HG02943 (cell line): Measurements from ENCODE around the gene CYP4F2.
"Not testable (repeated sequence)": the region's sequence is repeated elsewhere in the genome, so short reads cannot be mapped to it uniquely, and the experiment has no call there.

Experiments
- ATAC-seq: cut with Tn5 transposase; IDR thresholded peaks from one replicate; pipeline ENCODE4 v1.9.1; 2021; ENCODE audit warnings: mild to moderate bottlenecking, low read depth, moderate library complexity; ENCODE audit not compliant: unreplicated experiment

Gene CYP4F2

DNA sequence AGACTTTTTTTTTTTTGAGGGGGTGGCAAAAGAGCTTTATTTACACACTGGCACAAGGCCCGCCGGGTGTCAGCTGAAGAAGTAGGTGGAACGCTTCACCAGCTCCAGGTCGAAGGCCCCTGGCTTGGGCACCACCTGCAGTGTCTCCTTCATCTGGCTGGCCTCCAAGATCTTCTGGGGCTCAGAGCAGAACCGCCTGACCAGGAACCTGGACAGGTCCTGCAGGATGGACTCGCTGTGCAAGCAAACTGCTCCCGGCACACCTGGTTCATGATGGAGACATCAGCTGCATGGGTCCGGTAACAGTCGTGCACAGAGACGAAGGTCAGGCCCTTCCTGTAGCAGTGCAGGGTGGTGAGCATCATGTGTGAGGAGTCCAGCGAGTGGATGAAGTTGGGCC is 4.4 kb upstream of the CYP4F2 start:
- ATAC-seq = no peak

DNA sequence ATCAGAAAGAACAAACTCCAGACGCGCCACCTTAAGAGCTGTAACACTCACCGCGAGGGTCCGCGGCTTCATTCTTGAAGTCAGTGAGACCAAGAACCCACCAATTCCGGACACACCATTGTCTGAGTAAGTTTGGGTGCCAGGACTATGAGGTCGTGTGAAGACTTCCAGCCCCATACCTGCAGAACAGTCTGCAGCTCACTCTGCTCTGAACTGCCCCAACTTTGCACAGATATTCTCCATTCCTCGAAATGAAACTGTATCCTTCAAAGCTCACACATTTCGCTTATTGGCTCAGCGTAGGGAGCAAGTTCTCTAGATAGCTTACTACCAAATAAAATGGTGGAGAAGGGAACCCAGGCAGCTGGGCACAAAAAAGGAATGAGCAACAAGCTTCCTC is 2.6 kb upstream of the CYP4F2 start:
- ATAC-seq = no peak

DNA sequence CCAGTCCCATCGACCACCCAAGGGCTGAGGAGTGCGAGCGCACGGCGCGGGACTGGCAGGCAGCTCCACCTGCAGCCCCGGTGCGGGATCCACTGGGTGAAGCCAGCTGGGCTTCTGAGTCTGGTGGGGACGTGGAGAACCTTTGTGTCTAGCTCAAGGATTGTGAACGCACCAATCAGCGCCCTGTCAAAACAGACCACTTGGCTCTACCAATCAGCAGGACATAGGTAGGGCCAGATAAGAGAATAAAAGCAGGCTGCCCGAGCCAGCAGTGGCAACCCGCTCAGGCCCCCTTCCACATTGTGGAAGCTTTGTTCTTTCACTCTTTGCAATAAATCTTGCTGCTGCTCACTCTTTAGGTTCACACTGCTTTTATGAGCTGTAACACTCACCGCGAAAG is 2.2 kb upstream of the CYP4F2 start:
- ATAC-seq = not testable (repeated sequence)

GRCh38 chr19:15899561-15899960 is 1.7 kb upstream of the CYP4F2 start:
- ATAC-seq = not testable (repeated sequence)

DNA sequence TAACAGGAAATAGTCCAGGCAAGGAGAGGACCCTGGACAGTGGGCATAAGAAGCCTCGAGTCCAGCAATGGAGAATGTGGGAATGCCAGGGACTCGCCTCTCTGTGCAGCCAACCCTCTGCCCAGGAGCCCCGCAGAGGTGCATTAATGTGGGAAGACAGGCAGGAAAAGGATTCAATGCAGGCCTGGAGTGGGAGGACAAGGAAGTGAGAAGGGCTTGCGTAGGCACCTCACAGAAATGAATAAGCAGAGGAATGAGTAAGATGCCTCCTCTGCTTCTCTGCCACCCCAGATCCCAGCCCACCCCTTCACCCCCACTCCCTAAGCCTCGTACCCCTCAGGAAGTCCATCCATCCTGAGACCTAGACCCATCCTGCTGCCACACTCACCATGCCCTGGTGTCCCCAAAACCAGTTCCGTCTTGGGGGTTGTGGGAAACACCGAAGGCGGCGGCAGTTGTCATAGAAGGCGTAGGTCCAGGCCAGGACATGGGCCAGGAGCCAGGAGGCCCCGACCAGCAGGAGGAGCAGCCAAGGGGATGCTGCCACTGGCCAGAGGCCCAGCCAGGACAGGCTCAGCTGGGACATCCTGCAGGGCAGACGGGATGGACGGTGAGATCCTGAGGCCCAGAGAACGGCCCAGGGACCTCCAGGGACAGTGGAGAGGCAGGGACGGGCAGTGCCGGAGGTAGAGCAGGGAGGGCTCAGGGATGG is 692 bp downstream of the CYP4F2 start:
- ATAC-seq = no peak

- no peak for ATAC-seq
Observed at GRCh38 chr19:15895876-15896430, 1.9 kb downstream of the CYP4F2 start.

GRCh38 chr19:15894359-15894758 is 3.5 kb downstream of the CYP4F2 start:
- ATAC-seq = no peak

- ATAC-seq = no peak
Observed at GRCh38 chr19:15893477-15893876, 4.4 kb downstream of the CYP4F2 start.

- ATAC-seq = no peak
Observed at GRCh38 chr19:15892012-15892411, 5.9 kb downstream of the CYP4F2 start.

DNA sequence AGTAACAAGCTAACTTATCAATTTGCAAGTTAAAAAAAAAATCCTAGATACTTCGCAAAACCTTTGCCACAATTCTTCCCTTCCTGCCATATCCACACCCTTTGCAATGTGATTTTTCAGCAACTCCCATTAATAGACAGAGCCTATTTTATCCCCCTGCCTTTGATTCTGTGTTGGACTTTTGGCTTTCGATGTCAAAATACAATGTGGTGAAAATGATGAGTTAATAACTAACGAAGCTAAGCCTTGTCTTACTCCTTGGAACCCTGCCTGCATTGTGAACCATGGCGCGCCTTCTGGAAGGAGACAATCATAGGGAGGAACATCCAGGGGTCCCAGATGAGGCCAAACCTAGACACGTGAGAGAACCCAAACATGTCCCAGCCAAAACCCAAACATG is 6.4 kb downstream of the CYP4F2 start:
- ATAC-seq = no peak

- not testable (repeated sequence) for ATAC-seq
Observed at GRCh38 chr19:15889339-15889738, 8.5 kb downstream of the CYP4F2 start.

GRCh38 chr19:15885919-15886318 is 12.0 kb downstream of the CYP4F2 start:
- no peak for ATAC-seq

DNA sequence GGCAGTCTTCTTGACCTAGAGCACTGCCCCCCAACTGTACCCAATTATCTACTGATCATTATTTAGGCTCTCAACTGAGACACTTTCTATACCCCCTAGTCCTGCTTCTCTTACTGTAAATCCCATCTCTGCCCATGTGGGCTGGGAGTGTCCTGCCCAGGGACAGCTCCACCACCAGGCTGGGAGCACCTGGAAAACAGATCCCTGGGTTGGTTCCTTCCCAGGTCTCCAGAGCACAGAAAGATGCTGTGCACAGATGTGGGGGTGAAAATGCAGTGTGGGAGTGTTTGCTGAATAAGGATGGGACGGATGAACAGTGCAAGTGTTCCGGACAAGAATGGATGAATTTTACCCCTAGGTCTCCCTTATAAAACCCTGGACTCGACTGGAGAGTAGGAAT is 12.7 kb downstream of the CYP4F2 start:
- no peak for ATAC-seq

DNA sequence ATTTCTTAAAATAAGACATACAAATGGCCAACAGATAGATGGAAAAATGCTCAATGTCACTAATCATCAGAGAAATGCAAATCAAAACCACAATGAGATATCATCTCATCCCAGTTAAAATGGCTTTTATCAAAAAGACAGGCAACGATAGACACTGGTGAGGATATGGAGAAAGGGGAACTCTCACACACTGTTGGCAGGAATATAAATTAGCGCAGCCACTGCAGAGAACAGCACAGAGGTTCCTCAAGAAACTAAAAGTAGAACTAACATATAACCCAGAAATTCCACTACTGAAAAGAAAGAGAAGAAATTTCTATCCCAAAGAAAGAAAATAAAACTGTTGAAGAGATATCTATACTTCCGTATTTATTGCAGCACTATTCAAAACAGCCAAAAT is 14.5 kb downstream of the CYP4F2 start:
- ATAC-seq = not testable (repeated sequence)

DNA sequence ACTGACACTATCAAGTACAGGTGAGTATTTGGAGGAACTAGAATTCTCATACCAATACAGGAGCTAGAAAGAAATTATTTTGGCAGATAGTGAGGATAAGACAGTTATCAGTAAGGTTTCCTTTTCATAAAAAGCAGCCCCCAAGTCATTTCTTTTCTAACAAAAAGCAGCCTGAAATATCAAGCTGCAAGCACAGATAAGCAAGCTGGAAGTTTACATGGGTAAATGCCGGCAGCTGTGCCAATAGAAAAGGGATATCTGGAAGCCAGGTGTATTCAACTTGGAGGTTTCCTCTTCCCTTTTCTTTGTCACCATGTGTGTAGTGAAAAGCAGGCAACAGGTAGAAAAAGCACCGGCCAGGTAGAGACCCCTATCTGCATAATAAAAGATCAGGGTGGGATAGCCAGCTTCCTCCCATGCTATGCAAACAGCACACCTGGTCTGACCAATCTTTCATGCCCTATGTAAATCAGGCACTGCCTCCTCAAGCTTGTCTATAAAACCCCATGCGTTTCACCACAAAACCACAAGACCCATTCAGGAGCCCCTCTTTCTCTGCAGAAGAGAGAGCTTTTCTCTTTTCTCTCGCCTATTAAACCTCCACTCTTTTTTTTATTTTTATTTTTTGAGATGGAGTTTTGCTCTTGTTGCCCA is 22.9 kb downstream of the CYP4F2 start:
- no peak for ATAC-seq

DNA sequence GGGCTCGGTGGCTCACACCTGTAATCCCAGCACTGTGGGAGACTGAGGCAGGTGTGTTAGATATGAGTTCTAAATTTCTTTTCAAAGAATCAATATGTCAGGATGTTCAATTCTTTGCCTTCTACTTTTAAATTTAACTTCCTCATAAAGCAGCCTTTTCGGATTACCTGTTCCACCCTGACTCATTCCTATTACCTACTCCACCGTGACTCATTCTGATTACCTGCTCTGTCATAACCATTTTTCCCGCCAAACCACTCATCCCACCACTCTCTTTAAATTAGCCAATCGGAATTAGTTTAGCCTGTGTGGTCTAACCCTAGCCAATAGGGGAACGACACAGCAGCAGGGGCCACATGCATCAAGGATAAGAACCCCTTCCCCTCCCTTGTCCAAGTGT is 24.1 kb downstream of the CYP4F2 start:
- not testable (repeated sequence) for ATAC-seq

DNA sequence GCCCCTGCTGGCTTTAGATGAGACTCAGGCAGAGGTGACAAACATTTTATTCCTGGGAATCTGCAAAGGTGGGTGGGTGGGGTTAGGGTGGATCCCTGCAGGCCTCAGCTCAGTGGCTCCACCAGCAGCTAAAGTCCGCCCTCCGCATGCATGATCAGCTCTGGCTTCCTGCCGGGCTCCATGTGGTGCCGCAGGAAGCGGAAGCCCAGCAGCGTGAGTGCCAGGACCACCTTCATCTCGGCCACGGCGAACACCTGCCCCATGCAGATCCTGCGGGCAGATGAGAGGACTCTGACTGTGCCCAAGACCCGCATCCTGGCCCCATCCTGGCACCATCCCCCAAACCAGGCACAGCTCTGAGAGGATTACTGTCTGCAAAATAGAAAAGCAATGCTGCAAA is 26.3 kb downstream of the CYP4F2 start:
- no peak for ATAC-seq

- no peak for ATAC-seq
Observed at GRCh38 chr19:15869873-15870272, 28.0 kb downstream of the CYP4F2 start.

GRCh38 chr19:15869109-15869555 is 28.7 kb downstream of the CYP4F2 start:
- ATAC-seq = no peak

DNA sequence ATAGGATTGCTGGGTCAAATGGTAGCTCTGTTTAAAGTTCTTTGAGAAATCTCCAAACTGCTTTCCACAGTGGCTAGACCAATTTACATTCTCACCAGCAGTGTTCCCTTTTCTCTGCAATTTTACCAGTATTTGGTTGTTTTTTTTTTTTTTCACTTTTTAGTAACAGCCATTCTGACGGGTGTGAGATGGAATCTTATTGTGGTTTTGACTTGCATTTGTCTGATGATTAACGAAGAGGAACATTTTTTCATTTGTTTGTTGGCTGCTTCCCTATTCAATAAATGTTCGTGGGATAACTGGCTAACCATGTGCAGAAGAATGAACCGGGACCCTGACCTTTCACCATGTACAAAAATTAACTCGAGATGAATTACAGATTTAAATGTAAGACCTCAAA is 31.2 kb downstream of the CYP4F2 start:
- no peak for ATAC-seq

- no peak for ATAC-seq
Observed at GRCh38 chr19:15864824-15865223, 33.0 kb downstream of the CYP4F2 start.

- ATAC-seq = no peak
Observed at GRCh38 chr19:15863272-15863671, 34.6 kb downstream of the CYP4F2 start.
